ENCODE data around the gene ROR1.

ROR1 gene

DNA sequence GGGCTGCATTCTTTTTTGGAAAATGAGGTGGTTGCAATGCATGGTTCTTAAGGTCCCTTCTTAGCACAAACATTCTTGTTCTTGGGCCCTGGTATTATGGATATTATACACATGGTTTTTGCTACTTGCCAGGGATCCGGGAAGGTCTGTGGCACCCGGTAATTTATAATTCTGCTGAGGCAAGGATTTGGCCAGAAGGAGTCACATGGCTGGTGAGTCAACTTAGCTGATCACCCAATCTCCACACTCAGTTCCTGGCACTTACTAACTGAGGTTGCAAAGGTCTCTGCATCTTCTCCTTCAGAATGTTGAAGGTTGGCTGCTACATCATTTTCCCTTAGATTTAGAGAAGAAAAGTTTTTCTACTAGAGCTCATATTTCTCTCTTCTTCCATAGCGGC, 112.5 kb downstream of the ROR1 start:
- DNase-seq: no peak

DNA sequence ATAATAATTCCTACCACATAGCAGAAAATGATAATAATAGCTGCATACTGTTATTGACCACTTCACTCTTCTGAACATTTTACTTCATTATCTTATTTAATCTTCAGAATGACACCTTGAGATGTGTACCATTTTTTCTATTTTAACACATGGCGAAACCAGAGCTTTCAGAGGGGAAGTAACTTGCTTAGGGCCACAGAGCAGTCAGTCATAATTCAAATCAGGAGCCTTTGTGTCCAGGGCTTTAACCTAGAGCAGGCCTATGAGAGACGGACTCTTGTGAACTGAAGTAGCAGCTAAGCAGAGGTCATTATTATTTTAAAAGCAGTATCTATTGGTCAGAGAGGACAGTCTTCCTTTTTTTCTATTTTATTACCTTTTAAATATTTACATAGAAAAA, 114.0 kb downstream of the ROR1 start:
- DNase-seq: no peak

- DNase-seq: peak; percentile 69
Observed at GRCh38 chr1:63888984-63889383, 115.2 kb downstream of the ROR1 start.

DNA sequence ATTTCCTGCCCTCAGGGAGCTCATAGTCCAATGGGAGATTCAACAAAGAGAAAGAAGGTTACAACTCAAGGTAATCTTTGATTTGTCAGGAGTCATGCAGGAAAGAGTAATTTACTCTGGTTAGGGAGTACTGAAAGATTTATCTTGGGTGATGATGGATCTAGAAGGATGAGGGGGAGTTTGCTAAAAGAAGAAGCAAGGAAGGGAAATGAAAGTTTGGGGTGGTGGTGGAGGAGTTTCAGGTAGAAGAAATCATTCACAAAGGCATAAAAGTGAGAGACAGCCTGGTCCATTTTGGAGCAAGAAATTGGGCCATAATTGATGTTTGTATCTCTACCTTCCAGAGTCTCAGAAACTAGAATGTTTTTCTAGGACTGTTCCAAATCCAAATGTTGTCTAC, 116.7 kb downstream of the ROR1 start:
- no peak for DNase-seq

DNA sequence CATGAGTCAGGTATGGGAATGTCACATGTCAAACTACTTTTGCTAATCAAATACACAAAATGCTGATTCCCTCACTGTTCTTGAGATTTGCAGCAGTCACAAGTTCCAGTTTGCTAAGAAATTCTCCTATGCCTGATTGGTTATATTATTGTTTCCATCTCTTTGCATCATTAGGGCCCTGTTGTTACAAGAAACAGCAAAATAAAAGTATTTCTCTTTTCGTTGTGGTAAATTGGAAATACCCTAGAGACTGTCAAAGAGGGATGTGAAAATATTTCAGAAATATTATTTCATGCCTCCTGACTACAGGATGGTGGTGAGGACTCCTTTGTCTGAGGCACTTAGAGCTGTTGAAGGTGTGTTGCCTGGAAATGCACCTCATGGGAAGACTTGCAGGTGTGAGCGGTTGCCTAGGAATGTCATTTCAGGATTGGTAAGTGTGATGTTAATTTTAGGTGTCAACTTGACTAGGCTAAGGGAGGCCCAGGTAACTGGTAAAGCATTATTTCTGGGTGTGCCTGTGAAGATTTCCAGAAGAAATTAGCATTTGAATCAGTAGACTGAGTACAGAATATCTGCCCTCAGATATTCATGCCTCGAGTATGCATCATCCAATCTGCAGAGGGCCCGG, 117.4 kb downstream of the ROR1 start:
- DNase-seq: no peak

- DNase-seq: peak; percentile 81
Observed at GRCh38 chr1:63892632-63893395, 119.0 kb downstream of the ROR1 start.

- DNase-seq: no peak
Observed at GRCh38 chr1:63893976-63894375, 120.2 kb downstream of the ROR1 start.

DNA sequence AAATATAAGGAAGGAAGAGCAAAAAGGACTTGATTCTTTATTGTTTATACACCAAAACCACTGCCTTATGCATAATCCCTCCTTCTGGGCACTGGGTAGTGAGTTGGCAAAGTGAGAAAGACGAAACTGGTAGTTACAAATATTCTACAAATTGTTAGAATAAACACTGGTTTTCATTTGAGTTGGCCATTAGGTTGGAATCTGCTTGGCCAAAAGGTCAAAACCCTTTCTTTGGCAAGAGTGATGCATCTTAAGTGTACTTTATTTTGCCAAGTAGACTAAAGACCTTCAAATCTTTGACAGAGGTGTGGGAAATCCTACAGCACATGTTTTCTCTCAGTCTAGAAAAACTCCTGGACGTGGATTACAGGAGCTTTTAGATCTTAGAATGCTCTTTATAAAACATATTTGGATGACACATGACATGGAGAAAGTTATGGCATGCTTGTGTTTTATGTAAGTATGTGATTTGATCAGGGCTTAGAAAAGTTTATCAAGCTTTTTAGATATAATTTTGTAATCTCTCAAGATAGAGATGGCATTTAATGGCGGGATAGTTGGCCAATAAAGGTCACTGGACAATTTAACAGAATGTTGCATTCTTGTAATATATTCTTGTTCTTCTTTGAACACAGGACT, 120.9 kb downstream of the ROR1 start:
- DNase-seq: no peak

GRCh38 chr1:63896755-63897154, 122.9 kb downstream of the ROR1 start:
- no peak for DNase-seq

GRCh38 chr1:63898428-63899196, 124.8 kb downstream of the ROR1 start:
- no peak for DNase-seq

DNA sequence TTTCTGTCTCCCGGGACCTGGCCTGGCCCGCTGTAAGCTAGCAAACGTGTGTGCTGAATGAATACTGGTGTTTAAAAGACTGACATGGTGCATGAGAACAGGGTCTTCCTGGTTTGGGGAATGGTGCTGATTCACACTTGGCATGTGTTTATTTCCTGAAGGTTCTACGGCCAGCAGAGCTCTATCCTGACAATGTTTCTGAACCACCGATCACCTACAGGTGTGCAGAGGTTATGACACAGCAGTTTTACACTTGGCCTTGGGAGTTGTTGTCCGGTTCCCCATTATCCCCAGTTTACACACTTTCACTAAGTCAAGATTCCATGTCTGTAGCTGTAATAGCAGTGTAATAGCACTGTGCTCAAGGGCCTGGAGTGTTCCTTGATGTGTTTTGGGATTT, 127.3 kb downstream of the ROR1 start:
- no peak for DNase-seq

DNA sequence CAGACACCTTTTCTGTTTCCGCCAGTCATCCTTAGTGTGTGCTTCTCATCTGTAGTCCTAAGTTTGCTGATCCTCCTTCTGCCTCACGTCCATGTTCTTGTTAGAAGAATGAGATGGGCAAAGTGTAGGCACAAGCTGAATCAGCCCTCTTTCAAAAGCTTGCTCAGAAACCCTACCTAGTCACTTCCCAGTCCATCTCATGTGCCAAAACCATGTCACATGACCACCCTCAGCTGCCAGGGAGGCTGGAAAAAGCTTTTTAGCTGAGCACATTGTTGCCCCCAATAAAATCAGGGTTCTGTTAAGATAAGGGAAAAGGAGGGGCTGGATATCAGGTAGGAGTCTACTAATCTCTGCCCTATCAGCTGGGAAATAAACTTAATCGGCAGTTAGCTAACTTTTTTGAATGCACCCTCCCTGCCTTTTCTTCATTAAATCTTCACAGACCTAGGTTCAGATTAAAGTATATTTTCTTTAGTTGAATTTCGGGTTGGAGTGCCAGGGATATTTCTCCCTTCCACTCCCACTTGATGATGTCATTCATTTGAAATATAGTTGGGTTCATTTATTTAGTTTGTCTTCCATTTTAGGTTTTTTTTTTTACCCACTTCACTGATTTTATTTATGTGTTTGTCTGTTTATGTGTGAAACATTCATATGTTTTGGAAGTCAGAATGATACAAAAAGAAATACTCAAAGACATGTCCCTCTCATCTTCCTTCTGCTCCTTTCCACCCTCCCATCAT, 129.2 kb downstream of the ROR1 start:
- no peak for DNase-seq

DNA sequence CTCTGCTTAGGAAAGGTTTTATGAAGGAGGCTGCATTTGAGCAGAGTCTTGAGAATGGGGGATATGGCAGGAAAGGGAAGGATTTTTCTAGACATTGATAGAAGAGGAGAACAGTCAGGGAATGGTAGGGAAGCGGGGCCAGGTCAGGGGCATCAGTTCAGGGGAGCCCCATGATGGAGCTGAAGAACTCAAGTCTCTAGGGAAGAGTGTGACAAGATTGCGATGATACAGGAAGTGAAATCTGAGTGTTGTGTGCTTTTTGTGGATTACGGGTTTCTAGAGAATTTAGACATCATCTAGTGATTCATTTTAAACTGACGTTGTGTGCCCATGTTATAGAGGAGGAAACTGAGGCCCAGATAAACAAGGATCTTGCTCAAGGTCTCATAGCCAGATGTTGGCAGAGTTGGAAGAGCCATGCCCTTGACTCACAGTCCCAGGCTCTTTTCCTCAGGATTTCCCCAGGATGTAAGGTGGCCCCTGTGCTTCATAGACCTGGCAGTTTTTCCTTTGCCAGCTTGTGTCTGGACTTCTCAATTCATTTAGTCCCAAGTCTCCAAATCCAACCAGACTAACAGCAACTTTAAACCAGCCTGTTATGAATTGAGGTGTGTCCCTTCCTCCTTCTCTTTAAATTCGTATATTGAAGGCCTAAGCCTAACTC, 130.3 kb downstream of the ROR1 start:
- DNase-seq: no peak

DNA sequence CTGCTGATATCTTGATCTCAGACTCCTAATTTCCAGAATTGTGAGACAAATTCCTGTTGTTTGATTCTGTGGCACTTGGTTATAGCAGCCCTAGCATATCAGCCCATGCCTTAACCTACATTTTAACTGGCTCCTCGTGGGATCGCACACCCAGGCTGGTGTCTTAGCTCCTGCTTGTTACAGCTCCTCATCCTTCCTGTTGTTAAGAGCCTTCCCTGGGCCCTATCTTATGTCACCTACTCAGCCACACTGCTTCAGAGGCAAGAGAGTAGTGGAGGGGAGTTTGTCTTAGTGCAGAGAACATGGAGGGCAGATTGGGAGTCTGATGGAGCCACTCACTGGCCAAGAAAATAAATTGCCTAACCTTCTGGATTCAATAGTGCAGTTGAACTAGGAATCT, 131.0 kb downstream of the ROR1 start:
- DNase-seq: no peak

DNA sequence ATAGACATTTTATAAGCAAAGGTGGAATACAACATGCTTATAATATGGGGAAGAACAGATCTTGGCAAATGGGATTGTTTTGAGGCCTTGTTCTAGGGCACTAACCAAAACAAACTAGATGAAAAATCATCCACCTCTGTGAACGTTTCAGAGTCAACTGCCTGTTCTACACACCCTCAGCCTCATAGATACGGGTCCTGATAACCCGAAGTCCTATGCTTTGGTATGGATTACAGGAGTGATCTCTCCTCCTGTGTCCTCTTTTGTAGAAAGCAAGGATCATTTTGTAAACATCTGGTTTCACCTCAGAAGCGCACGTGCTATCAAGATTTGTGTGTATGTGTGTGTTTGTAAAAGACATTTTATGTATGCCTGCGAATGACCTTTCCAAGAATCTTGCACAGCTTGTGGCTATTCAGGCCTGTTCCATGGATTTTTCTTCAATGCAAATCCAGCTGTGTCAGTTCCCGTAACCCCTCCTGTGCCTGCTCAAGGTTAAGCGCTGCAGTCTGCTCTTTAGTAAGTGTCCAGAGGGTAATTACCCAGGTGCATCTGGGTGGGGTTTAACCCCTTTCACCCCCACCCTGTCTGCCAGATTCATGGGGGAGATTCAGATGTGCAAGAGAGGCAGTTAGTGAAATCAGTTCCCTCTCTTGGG, 132.4 kb downstream of the ROR1 start:
- no peak for DNase-seq

GRCh38 chr1:63907051-63907450, 133.2 kb downstream of the ROR1 start:
- DNase-seq: no peak

- DNase-seq: no peak
Observed at GRCh38 chr1:63908016-63908415, 134.2 kb downstream of the ROR1 start.

GRCh38 chr1:63909526-63909925, 135.7 kb downstream of the ROR1 start:
- DNase-seq: no peak

GRCh38 chr1:63911049-63911448, 137.2 kb downstream of the ROR1 start:
- no peak for DNase-seq

DNA sequence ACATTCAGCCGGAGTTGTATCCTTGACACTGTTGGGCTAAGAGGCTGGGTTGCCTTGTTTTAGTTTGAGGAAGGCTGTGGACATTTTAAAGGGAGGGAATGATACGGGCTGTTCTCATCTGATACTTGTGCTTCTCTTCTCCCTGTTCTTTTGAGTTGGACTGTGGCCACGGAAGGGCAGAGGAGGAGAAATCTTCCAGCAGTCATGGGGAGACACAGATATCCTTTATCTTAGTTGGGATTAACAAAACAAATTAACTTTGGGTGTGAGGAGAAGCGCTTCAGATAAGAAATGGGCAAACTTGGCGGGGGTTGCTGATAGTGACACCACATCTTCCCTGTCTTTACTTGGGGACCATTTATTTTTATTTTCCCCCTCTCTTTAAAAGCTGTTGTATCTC, 138.8 kb downstream of the ROR1 start:
- DNase-seq: no peak

DNA sequence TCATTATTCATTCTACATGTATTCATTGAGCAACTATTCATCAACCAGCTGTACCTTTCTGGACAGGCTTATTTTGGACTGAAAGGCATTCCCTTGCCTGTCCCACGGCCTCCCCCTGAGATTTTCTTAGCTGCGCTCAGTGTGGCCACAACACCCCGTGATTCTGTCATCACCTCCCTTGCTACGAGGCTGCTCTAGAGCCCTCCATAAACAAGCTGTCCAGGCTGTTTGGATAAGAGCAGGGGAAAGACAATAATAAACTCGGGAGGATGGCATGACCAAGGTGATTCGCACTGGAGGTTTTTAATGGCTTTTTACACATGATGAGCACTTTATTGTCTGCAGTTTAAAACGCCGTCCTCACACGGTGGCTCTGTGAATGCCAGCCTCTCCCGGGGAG, 139.7 kb downstream of the ROR1 start:
- DNase-seq: no peak
